HepG2 (cell line): ENCODE data around the gene VWA7. TPM values are rescaled to one million over a fixed set of nuclear protein-coding genes. Genes with fewer than 3 reads are reported as not detected.

Experiments
- CHCHD3 ChIP-seq: sonication (generic); formaldehyde crosslinking; IDR thresholded peaks from 2 replicates; pipeline ENCODE4 v1.8.0; 2022; ENCODE audit warnings: mild to moderate bottlenecking, missing genetic modification reagents, moderate library complexity
- SMARCC2 ChIP-seq: fragments of 450-650 bp; IDR thresholded peaks from 2 replicates; pipeline ENCODE4 v1.6.1; 2017; ENCODE audit warnings: antibody characterized with exemption, mild to moderate bottlenecking
- ZNF10 ChIP-seq: sonication (generic); formaldehyde crosslinking; IDR thresholded peaks from 2 replicates; pipeline ENCODE4 v1.4.0; 2020; ENCODE audit warnings: mild to moderate bottlenecking, low read depth, missing genetic modification reagents, borderline replicate concordance
- ZNF251 ChIP-seq: sonication (generic); formaldehyde crosslinking; IDR thresholded peaks from 2 replicates; pipeline ENCODE4 v1.9.0; 2021; ENCODE audit warnings: mild to moderate bottlenecking, missing genetic modification reagents
- ZNF572 ChIP-seq: sonication (generic); formaldehyde crosslinking; IDR thresholded peaks from 2 replicates; pipeline ENCODE4 v1.5.1; 2020; ENCODE audit warnings: mild to moderate bottlenecking, missing genetic modification reagents
- ZNF792 ChIP-seq: IDR thresholded peaks from 2 replicates; pipeline ENCODE4 v1.6.1; 2016
- ZSCAN29 ChIP-seq: sonication (generic); formaldehyde crosslinking; conservative IDR thresholded peaks from 2 replicates; pipeline ENCODE4 v1.4.0; 2020; ENCODE audit warnings: mild to moderate bottlenecking, missing genetic modification reagents
- polyA plus RNA-seq, 8 experiments: library from polyadenylated mRNA; depleted of rRNA in 3 of 8; stranded (reverse) in 7 of 8; unstranded in 1 of 8; fragments of >200 nt; fragmentation: Illumina TruSeq in 4 of 8; extraction: Trizol in 4 of 8; gene quantifications; 2 replicates each; pipeline versions ENCODE4 v1.2.1 to v1.2.3, GENCODE V29; 2011 to 2016; ENCODE audit warnings: low read depth in 4 of 8, missing spikeins in 1 of 8, mixed read lengths in 1 of 8; ENCODE audit not compliant: insufficient read depth in 1 of 8
- total RNA-seq, 5 experiments: library from RNA; depleted of rRNA; stranded (reverse); fragments of >200 nt; fragmentation: Illumina TruSeq; extraction: Trizol; gene quantifications; 2 replicates each; pipeline ENCODE4 v1.2.3, GENCODE V29; 2016; ENCODE audit warnings: low read depth in 1 of 5
- TF ChIP-seq, protein P1 (sequence below): sonication (generic); formaldehyde crosslinking; IDR thresholded peaks from 2 replicates; pipeline ENCODE4 v1.4.0; 2020; ENCODE audit warnings: missing genetic modification reagents
- TF ChIP-seq, protein P2 (sequence below): sonication (generic); formaldehyde crosslinking; IDR thresholded peaks from 2 replicates; pipeline ENCODE4 v1.4.0; 2020; ENCODE audit warnings: mild to moderate bottlenecking, missing genetic modification reagents, borderline replicate concordance
- TF ChIP-seq, protein P3 (sequence below): sonication (generic); formaldehyde crosslinking; IDR thresholded peaks from 2 replicates; pipeline ENCODE4 v1.4.0; 2020; ENCODE audit warnings: mild to moderate bottlenecking, low read depth, missing genetic modification reagents
- TF ChIP-seq, protein P4 (sequence below): sonication (generic); formaldehyde crosslinking; IDR thresholded peaks from 2 replicates; pipeline ENCODE4 v1.8.1; 2023; ENCODE audit warnings: mild to moderate bottlenecking, missing genetic modification reagents, borderline replicate concordance
- TF ChIP-seq, protein P5 (sequence below): sonication (generic); formaldehyde crosslinking; IDR thresholded peaks from 2 replicates; pipeline ENCODE4 v1.5.0; 2020; ENCODE audit warnings: mild to moderate bottlenecking, missing genetic modification reagents, borderline replicate concordance

VWA7 gene
- total and polyA plus RNA-seq, 2 of the 13 experiments (the other 11 are each of a cell fraction or from before 2014, with no cell fraction given), result 0.86 to 3.3 TPM

DNA sequence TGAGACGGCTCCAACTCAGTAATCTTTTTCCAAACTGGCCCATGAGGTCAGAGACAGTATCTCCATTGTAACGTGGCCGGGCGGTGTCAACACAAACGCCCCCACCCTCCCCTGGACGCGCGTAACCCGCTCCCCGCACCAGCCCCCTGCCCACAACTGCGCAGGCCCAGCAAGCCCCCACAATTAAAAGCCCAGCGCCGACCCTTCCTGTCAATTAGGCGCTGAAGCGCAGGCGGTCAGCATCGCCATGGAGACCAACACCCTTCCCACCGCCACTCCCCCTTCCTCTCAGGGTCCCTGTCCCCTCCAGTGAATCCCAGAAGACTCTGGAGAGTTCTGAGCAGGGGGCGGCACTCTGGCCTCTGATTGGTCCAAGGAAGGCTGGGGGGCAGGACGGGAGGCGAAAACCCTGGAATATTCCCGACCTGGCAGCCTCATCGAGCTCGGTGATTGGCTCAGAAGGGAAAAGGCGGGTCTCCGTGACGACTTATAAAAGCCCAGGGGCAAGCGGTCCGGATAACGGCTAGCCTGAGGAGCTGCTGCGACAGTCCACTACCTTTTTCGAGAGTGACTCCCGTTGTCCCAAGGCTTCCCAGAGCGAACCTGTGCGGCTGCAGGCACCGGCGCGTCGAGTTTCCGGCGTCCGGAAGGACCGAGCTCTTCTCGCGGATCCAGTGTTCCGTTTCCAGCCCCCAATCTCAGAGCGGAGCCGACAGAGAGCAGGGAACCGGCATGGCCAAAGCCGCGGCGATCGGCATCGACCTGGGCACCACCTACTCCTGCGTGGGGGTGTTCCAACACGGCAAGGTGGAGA is 38.1 kb upstream of the VWA7 start, which contains the start of the genes HSPA1A and HSPA1L (continued):
- TF ChIP-seq, protein P1, sequence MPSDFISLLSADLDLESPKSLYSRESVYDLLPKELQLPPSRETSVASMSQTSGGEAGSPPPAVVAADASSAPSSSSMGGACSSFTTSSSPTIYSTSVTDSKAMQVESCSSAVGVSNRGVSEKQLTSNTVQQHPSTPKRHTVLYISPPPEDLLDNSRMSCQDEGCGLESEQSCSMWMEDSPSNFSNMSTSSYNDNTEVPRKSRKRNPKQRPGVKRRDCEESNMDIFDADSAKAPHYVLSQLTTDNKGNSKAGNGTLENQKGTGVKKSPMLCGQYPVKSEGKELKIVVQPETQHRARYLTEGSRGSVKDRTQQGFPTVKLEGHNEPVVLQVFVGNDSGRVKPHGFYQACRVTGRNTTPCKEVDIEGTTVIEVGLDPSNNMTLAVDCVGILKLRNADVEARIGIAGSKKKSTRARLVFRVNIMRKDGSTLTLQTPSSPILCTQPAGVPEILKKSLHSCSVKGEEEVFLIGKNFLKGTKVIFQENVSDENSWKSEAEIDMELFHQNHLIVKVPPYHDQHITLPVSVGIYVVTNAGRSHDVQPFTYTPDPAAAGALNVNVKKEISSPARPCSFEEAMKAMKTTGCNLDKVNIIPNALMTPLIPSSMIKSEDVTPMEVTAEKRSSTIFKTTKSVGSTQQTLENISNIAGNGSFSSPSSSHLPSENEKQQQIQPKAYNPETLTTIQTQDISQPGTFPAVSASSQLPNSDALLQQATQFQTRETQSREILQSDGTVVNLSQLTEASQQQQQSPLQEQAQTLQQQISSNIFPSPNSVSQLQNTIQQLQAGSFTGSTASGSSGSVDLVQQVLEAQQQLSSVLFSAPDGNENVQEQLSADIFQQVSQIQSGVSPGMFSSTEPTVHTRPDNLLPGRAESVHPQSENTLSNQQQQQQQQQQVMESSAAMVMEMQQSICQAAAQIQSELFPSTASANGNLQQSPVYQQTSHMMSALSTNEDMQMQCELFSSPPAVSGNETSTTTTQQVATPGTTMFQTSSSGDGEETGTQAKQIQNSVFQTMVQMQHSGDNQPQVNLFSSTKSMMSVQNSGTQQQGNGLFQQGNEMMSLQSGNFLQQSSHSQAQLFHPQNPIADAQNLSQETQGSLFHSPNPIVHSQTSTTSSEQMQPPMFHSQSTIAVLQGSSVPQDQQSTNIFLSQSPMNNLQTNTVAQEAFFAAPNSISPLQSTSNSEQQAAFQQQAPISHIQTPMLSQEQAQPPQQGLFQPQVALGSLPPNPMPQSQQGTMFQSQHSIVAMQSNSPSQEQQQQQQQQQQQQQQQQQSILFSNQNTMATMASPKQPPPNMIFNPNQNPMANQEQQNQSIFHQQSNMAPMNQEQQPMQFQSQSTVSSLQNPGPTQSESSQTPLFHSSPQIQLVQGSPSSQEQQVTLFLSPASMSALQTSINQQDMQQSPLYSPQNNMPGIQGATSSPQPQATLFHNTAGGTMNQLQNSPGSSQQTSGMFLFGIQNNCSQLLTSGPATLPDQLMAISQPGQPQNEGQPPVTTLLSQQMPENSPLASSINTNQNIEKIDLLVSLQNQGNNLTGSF, result no peak
- TF ChIP-seq ZSCAN29 (CRISPR knock-in tag) (no peak), ZNF792 (CRISPR knock-in tag) (peak; percentile 25; the same call in 1 of the 2 replicates), SMARCC2 (no peak), CHCHD3 (no peak), ZNF572 (CRISPR knock-in tag) (no peak), ZNF10 (CRISPR knock-in tag) (no peak), ZNF251 (CRISPR knock-in tag) (no peak)
- TF ChIP-seq, protein P2, sequence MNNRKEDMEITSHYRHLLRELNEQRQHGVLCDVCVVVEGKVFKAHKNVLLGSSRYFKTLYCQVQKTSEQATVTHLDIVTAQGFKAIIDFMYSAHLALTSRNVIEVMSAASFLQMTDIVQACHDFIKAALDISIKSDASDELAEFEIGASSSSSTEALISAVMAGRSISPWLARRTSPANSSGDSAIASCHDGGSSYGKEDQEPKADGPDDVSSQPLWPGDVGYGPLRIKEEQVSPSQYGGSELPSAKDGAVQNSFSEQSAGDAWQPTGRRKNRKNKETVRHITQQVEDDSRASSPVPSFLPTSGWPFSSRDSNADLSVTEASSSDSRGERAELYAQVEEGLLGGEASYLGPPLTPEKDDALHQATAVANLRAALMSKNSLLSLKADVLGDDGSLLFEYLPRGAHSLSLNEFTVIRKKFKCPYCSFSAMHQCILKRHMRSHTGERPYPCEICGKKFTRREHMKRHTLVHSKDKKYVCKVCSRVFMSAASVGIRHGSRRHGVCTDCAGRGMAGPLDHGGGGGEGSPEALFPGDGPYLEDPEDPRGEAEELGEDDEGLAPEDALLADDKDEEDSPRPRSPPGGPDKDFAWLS (CRISPR knock-in tag), result no peak
- TF ChIP-seq, protein P3, sequence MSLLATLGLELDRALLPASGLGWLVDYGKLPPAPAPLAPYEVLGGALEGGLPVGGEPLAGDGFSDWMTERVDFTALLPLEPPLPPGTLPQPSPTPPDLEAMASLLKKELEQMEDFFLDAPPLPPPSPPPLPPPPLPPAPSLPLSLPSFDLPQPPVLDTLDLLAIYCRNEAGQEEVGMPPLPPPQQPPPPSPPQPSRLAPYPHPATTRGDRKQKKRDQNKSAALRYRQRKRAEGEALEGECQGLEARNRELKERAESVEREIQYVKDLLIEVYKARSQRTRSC (CRISPR knock-in tag), result no peak
- TF ChIP-seq, protein P4, sequence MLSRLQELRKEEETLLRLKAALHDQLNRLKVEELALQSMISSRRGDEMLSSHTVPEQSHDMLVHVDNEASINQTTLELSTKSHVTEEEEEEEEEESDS (CRISPR knock-in tag), result no peak
- TF ChIP-seq, protein P5, sequence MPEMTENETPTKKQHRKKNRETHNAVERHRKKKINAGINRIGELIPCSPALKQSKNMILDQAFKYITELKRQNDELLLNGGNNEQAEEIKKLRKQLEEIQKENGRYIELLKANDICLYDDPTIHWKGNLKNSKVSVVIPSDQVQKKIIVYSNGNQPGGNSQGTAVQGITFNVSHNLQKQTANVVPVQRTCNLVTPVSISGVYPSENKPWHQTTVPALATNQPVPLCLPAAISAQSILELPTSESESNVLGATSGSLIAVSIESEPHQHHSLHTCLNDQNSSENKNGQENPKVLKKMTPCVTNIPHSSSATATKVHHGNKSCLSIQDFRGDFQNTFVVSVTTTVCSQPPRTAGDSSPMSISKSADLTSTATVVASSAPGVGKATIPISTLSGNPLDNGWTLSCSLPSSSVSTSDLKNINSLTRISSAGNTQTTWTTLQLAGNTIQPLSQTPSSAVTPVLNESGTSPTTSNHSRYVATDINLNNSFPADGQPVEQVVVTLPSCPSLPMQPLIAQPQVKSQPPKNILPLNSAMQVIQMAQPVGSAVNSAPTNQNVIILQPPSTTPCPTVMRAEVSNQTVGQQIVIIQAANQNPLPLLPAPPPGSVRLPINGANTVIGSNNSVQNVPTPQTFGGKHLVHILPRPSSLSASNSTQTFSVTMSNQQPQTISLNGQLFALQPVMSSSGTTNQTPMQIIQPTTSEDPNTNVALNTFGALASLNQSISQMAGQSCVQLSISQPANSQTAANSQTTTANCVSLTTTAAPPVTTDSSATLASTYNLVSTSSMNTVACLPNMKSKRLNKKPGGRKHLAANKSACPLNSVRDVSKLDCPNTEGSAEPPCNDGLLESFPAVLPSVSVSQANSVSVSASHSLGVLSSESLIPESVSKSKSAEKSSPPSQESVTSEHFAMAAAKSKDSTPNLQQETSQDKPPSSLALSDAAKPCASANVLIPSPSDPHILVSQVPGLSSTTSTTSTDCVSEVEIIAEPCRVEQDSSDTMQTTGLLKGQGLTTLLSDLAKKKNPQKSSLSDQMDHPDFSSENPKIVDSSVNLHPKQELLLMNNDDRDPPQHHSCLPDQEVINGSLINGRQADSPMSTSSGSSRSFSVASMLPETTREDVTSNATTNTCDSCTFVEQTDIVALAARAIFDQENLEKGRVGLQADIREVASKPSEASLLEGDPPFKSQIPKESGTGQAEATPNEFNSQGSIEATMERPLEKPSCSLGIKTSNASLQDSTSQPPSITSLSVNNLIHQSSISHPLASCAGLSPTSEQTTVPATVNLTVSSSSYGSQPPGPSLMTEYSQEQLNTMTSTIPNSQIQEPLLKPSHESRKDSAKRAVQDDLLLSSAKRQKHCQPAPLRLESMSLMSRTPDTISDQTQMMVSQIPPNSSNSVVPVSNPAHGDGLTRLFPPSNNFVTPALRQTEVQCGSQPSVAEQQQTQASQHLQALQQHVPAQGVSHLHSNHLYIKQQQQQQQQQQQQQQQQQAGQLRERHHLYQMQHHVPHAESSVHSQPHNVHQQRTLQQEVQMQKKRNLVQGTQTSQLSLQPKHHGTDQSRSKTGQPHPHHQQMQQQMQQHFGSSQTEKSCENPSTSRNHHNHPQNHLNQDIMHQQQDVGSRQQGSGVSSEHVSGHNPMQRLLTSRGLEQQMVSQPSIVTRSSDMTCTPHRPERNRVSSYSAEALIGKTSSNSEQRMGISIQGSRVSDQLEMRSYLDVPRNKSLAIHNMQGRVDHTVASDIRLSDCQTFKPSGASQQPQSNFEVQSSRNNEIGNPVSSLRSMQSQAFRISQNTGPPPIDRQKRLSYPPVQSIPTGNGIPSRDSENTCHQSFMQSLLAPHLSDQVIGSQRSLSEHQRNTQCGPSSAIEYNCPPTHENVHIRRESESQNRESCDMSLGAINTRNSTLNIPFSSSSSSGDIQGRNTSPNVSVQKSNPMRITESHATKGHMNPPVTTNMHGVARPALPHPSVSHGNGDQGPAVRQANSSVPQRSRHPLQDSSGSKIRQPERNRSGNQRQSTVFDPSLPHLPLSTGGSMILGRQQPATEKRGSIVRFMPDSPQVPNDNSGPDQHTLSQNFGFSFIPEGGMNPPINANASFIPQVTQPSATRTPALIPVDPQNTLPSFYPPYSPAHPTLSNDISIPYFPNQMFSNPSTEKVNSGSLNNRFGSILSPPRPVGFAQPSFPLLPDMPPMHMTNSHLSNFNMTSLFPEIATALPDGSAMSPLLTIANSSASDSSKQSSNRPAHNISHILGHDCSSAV (CRISPR knock-in tag), result no peak
